ENCODE data around the gene SOX6. TPM values are rescaled to one million over a fixed set of nuclear protein-coding genes. Genes with fewer than 3 reads are reported as not detected.

SOX6 gene
- total RNA-seq, 1 experiment from 2014 or later = 0.21 TPM

DNA sequence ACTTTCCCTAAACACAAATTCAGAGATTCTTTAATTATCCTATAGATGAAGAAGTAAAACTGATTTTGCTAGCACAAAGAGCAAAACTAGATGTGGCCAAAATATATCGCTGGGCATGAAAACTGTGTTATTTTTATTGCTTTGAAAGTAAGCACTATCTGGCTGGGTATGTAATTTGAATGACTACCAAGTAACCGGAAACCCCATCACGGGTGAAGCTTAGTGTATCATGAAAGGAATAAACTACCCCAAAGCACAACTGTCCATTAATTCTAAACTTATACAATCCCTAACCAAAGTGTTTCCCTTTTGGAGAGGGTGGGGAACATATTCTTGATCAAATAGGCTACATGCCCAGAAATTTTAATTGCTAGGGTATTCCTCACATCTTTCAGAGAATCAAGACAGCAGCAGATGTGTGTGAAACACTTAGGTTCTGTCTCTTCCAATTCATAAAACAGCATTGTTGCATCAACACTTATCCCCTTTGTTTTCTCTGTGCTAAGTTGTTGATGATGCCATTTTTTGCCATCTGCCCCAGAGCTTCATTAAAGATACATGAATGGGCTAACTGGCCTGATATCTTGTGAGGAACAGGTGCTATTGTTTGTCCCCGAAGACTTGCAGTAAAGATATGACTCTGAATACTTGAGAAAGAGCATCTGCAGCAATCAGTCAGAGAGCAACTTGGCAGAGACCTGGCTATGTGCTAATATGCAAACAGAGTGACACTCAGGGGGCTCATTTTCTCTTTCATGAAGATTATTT, 238.2 kb downstream of the SOX6 start:
- no peak for TF ChIP-seq TCF7L2 (IDR thresholded peaks at IDR 0.05; ENCODE audit: low read depth, low read length)
- TF ChIP-seq, protein P1, sequence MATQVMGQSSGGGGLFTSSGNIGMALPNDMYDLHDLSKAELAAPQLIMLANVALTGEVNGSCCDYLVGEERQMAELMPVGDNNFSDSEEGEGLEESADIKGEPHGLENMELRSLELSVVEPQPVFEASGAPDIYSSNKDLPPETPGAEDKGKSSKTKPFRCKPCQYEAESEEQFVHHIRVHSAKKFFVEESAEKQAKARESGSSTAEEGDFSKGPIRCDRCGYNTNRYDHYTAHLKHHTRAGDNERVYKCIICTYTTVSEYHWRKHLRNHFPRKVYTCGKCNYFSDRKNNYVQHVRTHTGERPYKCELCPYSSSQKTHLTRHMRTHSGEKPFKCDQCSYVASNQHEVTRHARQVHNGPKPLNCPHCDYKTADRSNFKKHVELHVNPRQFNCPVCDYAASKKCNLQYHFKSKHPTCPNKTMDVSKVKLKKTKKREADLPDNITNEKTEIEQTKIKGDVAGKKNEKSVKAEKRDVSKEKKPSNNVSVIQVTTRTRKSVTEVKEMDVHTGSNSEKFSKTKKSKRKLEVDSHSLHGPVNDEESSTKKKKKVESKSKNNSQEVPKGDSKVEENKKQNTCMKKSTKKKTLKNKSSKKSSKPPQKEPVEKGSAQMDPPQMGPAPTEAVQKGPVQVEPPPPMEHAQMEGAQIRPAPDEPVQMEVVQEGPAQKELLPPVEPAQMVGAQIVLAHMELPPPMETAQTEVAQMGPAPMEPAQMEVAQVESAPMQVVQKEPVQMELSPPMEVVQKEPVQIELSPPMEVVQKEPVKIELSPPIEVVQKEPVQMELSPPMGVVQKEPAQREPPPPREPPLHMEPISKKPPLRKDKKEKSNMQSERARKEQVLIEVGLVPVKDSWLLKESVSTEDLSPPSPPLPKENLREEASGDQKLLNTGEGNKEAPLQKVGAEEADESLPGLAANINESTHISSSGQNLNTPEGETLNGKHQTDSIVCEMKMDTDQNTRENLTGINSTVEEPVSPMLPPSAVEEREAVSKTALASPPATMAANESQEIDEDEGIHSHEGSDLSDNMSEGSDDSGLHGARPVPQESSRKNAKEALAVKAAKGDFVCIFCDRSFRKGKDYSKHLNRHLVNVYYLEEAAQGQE (IDR thresholded peaks at IDR 0.05; ENCODE audit: insufficient read depth in 1 of 2, low read depth in 2 of 2, low read length in 1 of 2) = no peak
- no peak for TF ChIP-seq POLR2AphosphoS5 (IDR thresholded peaks at IDR 0.05; ENCODE audit: low read depth, low read length)
- TF ChIP-seq, protein P2, sequence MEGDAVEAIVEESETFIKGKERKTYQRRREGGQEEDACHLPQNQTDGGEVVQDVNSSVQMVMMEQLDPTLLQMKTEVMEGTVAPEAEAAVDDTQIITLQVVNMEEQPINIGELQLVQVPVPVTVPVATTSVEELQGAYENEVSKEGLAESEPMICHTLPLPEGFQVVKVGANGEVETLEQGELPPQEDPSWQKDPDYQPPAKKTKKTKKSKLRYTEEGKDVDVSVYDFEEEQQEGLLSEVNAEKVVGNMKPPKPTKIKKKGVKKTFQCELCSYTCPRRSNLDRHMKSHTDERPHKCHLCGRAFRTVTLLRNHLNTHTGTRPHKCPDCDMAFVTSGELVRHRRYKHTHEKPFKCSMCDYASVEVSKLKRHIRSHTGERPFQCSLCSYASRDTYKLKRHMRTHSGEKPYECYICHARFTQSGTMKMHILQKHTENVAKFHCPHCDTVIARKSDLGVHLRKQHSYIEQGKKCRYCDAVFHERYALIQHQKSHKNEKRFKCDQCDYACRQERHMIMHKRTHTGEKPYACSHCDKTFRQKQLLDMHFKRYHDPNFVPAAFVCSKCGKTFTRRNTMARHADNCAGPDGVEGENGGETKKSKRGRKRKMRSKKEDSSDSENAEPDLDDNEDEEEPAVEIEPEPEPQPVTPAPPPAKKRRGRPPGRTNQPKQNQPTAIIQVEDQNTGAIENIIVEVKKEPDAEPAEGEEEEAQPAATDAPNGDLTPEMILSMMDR (IDR thresholded peaks at IDR 0.05) = no peak
- TF ChIP-seq SIN3A (IDR thresholded peaks at IDR 0.05; ENCODE audit: borderline replicate concordance, insufficient read depth, low read depth, low read length) = no peak
- in situ Hi-C loops (cut with HindIII; ENCODE audit: low pct_unique_long_range_greater_than_20kb, low sequenced_read_pairs) (no loop called here), intact Hi-C loops (cut with micrococcal nuclease; ENCODE audit: unreplicated experiment) (no loop called here)
- Histone ChIP-seq H3K27me3 (ENCODE audit: control insufficient read depth, insufficient read depth, low read length) (no peaks in the 10 kb centered on the region), H3K27ac (ENCODE audit: low read length) (no peak overlapping the region), H3K4me1 (ENCODE audit: control insufficient read depth, insufficient read depth, low read length) (no peaks in the 10 kb centered on the region), H3K4me3 (ENCODE audit: low read depth in 2 of 2, low read length in 2 of 2) (no peak overlapping the region), H3K9me3 (ENCODE audit: control insufficient read depth, insufficient read depth, low read depth, low read length) (no peaks in the 10 kb centered on the region), H3K36me3 (ENCODE audit: control insufficient read depth, insufficient read depth, low read length) (no peaks in the 10 kb centered on the region)
- DNase-seq (ENCODE audit: low read depth, low spot score) (no peak), ATAC-seq (no peak)
- POLR2A ChIA-PET = no interaction called here
- CTCF ChIA-PET = no interaction called here
- no TSS peak for BruUV-seq (replicated peaks)

DNA sequence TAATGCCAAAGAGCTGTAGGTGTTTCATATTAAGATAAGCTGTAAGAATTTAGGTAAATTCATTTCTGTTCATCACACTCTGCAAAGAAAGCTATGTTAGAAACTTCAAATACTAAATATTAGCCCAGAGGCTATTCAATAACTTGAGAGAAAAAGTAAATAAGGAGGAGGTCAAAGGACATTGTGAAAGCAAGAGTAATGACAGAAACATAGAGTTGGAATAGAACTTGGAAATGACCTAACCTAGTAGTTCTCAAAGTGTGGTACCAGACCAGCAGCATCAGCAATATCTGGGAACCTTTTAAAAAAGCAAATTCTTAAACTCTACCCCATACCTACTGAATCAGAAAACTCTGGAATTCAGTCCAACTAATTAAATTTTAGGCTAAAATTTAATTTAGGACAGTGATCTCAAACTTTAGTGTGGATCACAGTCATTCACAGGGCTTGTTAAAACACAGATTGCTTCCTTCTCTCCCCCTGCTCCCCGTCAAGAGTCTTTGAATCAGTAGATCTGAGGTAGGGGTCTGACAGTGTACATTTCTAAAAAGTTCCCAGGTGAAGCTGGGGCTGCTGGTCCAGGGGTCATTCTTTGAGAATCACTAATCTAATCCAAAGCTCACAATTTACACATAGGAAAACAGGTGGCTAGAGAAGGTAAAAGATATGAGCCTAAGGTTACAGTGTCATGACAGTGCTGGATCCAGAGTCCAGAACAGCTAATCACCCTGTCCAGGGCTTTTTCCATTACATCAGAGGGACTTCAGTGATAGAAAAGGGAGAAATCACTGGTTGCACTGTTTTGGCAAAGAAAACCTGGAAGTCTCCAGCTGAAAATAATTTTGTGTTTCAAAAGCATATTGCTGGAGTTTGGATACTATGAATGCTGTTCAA, 241.1 kb downstream of the SOX6 start:
- TF ChIP-seq, protein P1 (IDR thresholded peaks at IDR 0.05; ENCODE audit: insufficient read depth in 1 of 2, low read depth in 2 of 2, low read length in 1 of 2) = no peak
- TF ChIP-seq, protein P2 (IDR thresholded peaks at IDR 0.05) = no peak
- TF ChIP-seq SIN3A (IDR thresholded peaks at IDR 0.05; ENCODE audit: borderline replicate concordance, insufficient read depth, low read depth, low read length) (no peak), POLR2AphosphoS5 (IDR thresholded peaks at IDR 0.05; ENCODE audit: low read depth, low read length) (no peak), TCF7L2 (IDR thresholded peaks at IDR 0.05; ENCODE audit: low read depth, low read length) (no peak)
- BruUV-seq (replicated peaks) = no TSS peak
- Histone ChIP-seq H3K27ac (ENCODE audit: low read length) (no peak overlapping the region), H3K9me3 (ENCODE audit: control insufficient read depth, insufficient read depth, low read depth, low read length) (no peaks in the 10 kb centered on the region), H3K4me3 (ENCODE audit: low read depth in 2 of 2, low read length in 2 of 2) (no peak overlapping the region), H3K4me1 (ENCODE audit: control insufficient read depth, insufficient read depth, low read length) (no peaks in the 10 kb centered on the region), H3K36me3 (ENCODE audit: control insufficient read depth, insufficient read depth, low read length) (no peaks in the 10 kb centered on the region), H3K27me3 (ENCODE audit: control insufficient read depth, insufficient read depth, low read length) (no peaks in the 10 kb centered on the region)
- no peak for ATAC-seq
- intact Hi-C loops (cut with micrococcal nuclease; ENCODE audit: unreplicated experiment) = no loop called here
- in situ Hi-C loops (cut with HindIII; ENCODE audit: low pct_unique_long_range_greater_than_20kb, low sequenced_read_pairs) = no loop called here
- DNase-seq (ENCODE audit: low read depth, low spot score) = no peak
- ChIA-PET POLR2A (no interaction called here), CTCF (no interaction called here)
